Mesendoderm (in vitro differentiated cells): ENCODE measurements around the gene C1orf116.

ENCODE experiments used
- DNase-seq: peaks from one replicate; pipeline ENCODE4 v3.0.0; 2013
- H2AK5ac ChIP-seq: 2 replicates; pipeline ENCODE4 v1.6.1; 2013; ENCODE audit warnings: low read length, inconsistent platforms
- H2BK120ac ChIP-seq: 2 replicates; pipeline ENCODE4 v1.6.1; 2013; ENCODE audit warnings: low read depth, mild to moderate bottlenecking, low read length, moderate library complexity, mixed read lengths
- H2BK15ac ChIP-seq: replicated peaks from 2 replicates; pipeline ENCODE4 v1.6.1; 2013; ENCODE audit warnings: low read depth, mild to moderate bottlenecking, moderate library complexity
- H2BK5ac ChIP-seq: 2 replicates; pipeline ENCODE4 v1.6.1; 2013; ENCODE audit warnings: low read length, inconsistent platforms
- H3K18ac ChIP-seq: 2 replicates; pipeline ENCODE4 v1.6.1; 2013; ENCODE audit warnings: mild to moderate bottlenecking, low read length, mixed read lengths
- H3K23ac ChIP-seq: one replicate; pipeline ENCODE4 v1.6.1; 2013; ENCODE audit warnings: low read length
- H3K27ac ChIP-seq: 2 replicates; pipeline ENCODE4 v1.5.1; 2013; ENCODE audit warnings: low read depth, mild to moderate bottlenecking, inconsistent platforms, low read length, moderate library complexity
- H3K27me3 ChIP-seq: 2 replicates; pipeline ENCODE4 v1.6.1; 2013; ENCODE audit warnings: low read length, control low read depth, mild to moderate bottlenecking, inconsistent platforms; ENCODE audit not compliant: insufficient read depth, poor library complexity
- H3K36me3 ChIP-seq: 2 replicates; pipeline ENCODE4 v1.6.1; 2013; ENCODE audit warnings: low read length, inconsistent platforms; ENCODE audit not compliant: control insufficient read depth, insufficient read depth
- H3K4ac ChIP-seq: one replicate; pipeline ENCODE4 v1.6.1; 2013; ENCODE audit warnings: low read depth, mild to moderate bottlenecking, low read length, moderate library complexity
- H3K4me1 ChIP-seq: 2 replicates; pipeline ENCODE4 v1.6.1; 2013; ENCODE audit warnings: low read depth, low read length, inconsistent platforms; ENCODE audit not compliant: control insufficient read depth
- H3K4me2 ChIP-seq: 2 replicates; pipeline ENCODE4 v1.6.1; 2013; ENCODE audit warnings: low read length
- H3K4me3 ChIP-seq: 2 replicates; pipeline ENCODE4 v1.5.1; 2013; ENCODE audit warnings: mild to moderate bottlenecking, low read length
- H3K56ac ChIP-seq: one replicate; pipeline ENCODE4 v1.6.1; 2013; ENCODE audit warnings: low read length
- H3K79me1 ChIP-seq: 2 replicates; pipeline ENCODE4 v1.6.1; 2013; ENCODE audit warnings: low read length, inconsistent platforms
- H3K79me2 ChIP-seq: 2 replicates; pipeline ENCODE4 v1.6.1; 2013; ENCODE audit warnings: mild to moderate bottlenecking, low read length; ENCODE audit not compliant: control insufficient read depth, insufficient read depth
- H3K9ac ChIP-seq: 2 replicates; pipeline ENCODE4 v1.6.1; 2013; ENCODE audit warnings: low read length, inconsistent platforms
- H4K5ac ChIP-seq: one replicate; pipeline ENCODE4 v1.6.1; 2013; ENCODE audit warnings: low read length
- H4K8ac ChIP-seq: one replicate; pipeline ENCODE4 v1.6.1; 2013; ENCODE audit warnings: low read depth, mild to moderate bottlenecking, control low read depth, low read length, moderate library complexity
- WGBS: extraction: QIAGEN DNeasy Blood & Tissue Kit; methylation state at CpG from one replicate; pipeline ENCODE4 v1.1.7; 2013; ENCODE audit warnings: low lambda C conversion rate, missing lambda C conversion rate; ENCODE audit not compliant: insufficient coverage; ENCODE audit errors: extremely low coverage; 5-methylcytosine and 5-hydroxymethylcytosine counted together

The C1orf116 gene

GRCh38 chr1:206971029-206971655 is 61.4 kb downstream of the C1orf116 start:
- Histone ChIP-seq H3K23ac (no peak overlapping the region), H3K56ac (no peak overlapping the region), H3K27ac (no peak overlapping the region)

GRCh38 chr1:206970446-206970845 is 62.1 kb downstream of the C1orf116 start, which contains the start of gene FCAMR:
Gene FCAMR (minus strand): TSS chr1:206970460. CDS start chr1:206970125, 335 bp downstream.
- no peak within 1 kb of the TSS for H2AK5ac ChIP-seq
- no peak within 1 kb of the TSS for H3K9ac ChIP-seq
- no peak within 1 kb of the TSS for H2BK15ac ChIP-seq
- H3K23ac ChIP-seq = no peak within 1 kb of the TSS
- H3K4me1 ChIP-seq = no peaks in the 10 kb centered on the region
- H3K36me3 ChIP-seq = no peaks in the 10 kb centered on the region
- no peak within 1 kb of the TSS for H3K4me3 ChIP-seq
- H3K27me3 ChIP-seq = no peaks in the 10 kb centered on the region
- H3K79me2 ChIP-seq = no peaks in the 10 kb centered on the region
- H2BK5ac ChIP-seq = no peak within 1 kb of the TSS
- no peak within 1 kb of the TSS for H3K18ac ChIP-seq
- H2BK120ac ChIP-seq = no peak within 1 kb of the TSS
- H4K8ac ChIP-seq = no peak within 1 kb of the TSS
- DNase-seq = no peak
- H3K4me2 ChIP-seq = no peak within 1 kb of the TSS
- H3K56ac ChIP-seq = no peak within 1 kb of the TSS
- no peaks in the 10 kb centered on the region for H3K79me1 ChIP-seq
- H4K5ac ChIP-seq = no peak within 1 kb of the TSS
- no peak within 1 kb of the TSS for H3K4ac ChIP-seq
- no CpG with 5 or more reads among the region's 2 CpGs for WGBS
- H3K27ac ChIP-seq = no peak within 1 kb of the TSS

More at GRCh38 chr1:206971029-206971655, 61.4 kb downstream of the C1orf116 start:
- Histone ChIP-seq H3K4me3 (no peak overlapping the region), H3K79me1 (no peaks in the 10 kb centered on the region), H2AK5ac (no peak overlapping the region), H3K18ac (no peak overlapping the region), H3K4ac (no peak overlapping the region), H2BK5ac (no peak overlapping the region), H3K4me2 (no peak overlapping the region), H2BK15ac (no peak overlapping the region), H3K36me3 (no peaks in the 10 kb centered on the region), H3K79me2 (no peaks in the 10 kb centered on the region), H4K5ac (no peak overlapping the region), H4K8ac (no peak overlapping the region), H3K27me3 (no peaks in the 10 kb centered on the region), H3K4me1 (no peaks in the 10 kb centered on the region), H2BK120ac (no peak overlapping the region), H3K9ac (no peak overlapping the region)
- WGBS = no CpG with 5 or more reads among the region's 2 CpGs
- no peak for DNase-seq

GRCh38 chr1:206969090-206969489 is 63.5 kb downstream of the C1orf116 start:
- H3K4me2 ChIP-seq = no peak overlapping the region
- no peak overlapping the region for H2AK5ac ChIP-seq
- H3K79me1 ChIP-seq = no peaks in the 10 kb centered on the region
- no peak overlapping the region for H3K4ac ChIP-seq
- DNase-seq = no peak
- H3K23ac ChIP-seq = no peak overlapping the region
- no peak overlapping the region for H2BK15ac ChIP-seq
- H3K36me3 ChIP-seq = no peaks in the 10 kb centered on the region
- H3K9ac ChIP-seq = no peak overlapping the region
- H2BK5ac ChIP-seq = no peak overlapping the region
- no CpG with 5 or more reads among the region's 5 CpGs for WGBS
- no peaks in the 10 kb centered on the region for H3K79me2 ChIP-seq
- no peak overlapping the region for H3K18ac ChIP-seq
- no peaks in the 10 kb centered on the region for H3K27me3 ChIP-seq
- no peaks in the 10 kb centered on the region for H3K4me1 ChIP-seq
- H4K8ac ChIP-seq = no peak overlapping the region
- no peak overlapping the region for H4K5ac ChIP-seq
- no peak overlapping the region for H2BK120ac ChIP-seq
- H3K4me3 ChIP-seq = no peak overlapping the region
- H3K27ac ChIP-seq = no peak overlapping the region
- H3K56ac ChIP-seq = no peak overlapping the region
